Measurements from ENCODE around the gene FBXO27. TPM values are rescaled to one million over a fixed set of nuclear protein-coding genes. Genes with fewer than 3 reads are reported as not detected.
A peak's percentile ranks its signal among the peaks of the same experiment; 100 is the strongest.
"Not testable (repeated sequence)": the region's sequence is repeated elsewhere in the genome, so short reads cannot be mapped to it uniquely, and the experiment has no call there.

The FBXO27 gene
- total RNA-seq, 1 donor from 2014 or later, result 4.7 TPM

DNA sequence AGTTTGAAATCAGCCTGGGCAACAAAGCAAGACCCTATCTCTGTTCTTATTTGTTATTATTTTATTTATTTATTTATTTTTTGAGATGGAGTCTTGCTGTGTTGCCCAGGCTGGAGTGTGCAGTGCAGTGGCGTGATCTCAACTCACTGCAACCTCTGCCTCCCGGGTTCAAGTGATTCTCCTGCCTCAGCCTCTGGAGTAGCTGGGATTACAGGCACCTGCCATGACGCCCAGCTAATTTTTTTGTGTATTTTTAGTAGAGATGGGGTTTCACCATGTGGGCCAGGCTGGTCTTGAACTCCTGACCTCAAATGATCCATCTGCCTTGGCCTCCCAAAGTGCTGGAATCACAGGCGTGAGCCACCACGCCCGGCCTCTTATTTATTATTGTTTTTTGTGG, 44.6 kb downstream of the FBXO27 start:
- DNase-seq, result not testable (repeated sequence)

DNA sequence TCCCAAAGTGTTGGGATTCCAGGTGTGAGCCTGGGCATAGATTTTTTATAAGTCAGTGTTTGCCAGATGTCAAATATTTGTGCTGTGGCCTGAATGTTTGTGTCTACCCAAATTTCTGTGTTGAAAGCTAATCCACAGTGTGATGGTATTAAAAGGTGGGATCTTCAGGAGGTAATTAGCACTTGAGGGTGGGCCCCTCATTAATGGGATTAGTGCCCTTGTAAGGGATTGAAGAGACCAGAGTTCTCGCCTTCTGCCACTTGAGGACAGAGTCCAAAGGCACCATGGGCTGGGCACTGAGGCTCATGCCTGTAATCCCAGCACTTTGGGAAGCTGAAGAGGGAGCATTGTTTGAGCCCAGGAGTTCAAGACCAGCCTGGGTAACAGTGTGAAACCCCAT, 47.1 kb downstream of the FBXO27 start:
- DNase-seq, result no peak

DNA sequence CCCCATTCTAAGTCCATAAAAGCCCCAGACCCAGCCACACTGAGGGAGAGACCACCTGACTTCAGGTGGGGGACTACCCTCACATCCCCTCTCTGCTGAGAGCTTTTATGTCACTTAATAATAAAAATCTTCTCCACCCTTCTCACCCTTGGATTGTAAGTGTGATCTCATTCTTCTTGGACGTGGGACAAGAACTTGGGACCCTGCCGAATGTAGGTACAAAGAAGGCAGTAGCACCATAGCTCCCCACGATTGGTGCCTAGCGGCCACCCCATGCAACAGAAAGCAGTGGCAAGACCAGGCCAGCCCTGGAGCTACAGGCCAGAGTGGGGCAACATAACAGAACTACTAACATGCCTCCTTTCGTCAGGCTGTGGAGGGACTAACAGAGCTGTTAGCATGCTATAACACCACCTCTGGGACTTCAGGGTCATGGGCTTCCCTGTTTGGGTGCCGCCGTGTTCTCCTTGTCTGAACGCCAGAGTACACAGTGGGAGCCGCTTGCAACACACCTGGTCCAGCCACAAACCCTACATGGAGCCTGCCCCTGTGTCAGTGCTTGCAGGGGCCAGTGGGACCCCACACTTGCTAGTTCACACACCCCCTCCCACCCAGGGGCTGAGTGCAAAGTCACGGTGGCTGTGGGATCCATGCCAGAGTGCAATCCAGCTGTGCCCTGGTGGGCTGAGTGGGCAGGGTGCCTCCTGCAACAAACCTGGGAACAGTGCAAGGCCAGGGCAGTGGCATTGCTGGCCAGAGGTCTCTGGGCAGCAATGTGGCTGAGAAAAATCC, 51.6 kb downstream of the FBXO27 start:
- DNase-seq, result no peak

DNA sequence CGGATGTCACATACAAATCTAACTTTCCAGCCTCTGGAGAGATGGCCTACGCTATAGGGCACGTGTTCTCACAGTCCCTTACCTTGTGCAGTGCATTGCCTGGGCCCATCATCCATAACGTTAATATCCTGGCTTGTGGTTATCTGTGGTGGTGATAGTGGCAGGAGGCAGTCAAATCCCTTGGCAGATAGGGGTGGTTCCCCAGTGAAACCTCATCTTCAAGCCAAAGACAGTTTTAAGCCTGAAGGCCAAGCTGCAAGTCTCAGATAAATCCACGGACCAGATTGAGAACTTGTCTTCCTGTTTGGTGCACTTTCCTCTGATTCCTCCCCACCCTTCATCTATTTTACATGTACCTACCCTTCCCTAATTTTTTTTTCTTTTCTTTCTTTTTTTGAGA, 52.5 kb downstream of the FBXO27 start:
- DNase-seq, result no peak

DNA sequence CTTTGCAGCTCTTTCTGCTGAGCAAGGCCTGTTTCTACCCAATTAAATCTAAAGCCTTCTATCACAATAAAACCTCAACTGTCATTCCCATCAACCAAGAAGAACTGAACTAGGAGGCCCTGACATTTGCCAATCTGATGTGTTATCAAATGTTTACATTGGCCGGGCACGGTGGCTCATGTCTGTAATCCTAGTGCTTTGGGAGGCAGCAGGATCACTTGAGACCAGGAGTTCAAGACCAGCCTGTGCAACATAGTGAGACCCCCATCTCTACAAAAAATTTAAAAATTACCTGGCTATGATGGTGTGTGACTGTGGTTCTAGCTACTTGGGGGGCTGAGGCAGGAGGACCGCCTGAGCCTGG, 54.0 kb downstream of the FBXO27 start:
- no peak for DNase-seq

DNA sequence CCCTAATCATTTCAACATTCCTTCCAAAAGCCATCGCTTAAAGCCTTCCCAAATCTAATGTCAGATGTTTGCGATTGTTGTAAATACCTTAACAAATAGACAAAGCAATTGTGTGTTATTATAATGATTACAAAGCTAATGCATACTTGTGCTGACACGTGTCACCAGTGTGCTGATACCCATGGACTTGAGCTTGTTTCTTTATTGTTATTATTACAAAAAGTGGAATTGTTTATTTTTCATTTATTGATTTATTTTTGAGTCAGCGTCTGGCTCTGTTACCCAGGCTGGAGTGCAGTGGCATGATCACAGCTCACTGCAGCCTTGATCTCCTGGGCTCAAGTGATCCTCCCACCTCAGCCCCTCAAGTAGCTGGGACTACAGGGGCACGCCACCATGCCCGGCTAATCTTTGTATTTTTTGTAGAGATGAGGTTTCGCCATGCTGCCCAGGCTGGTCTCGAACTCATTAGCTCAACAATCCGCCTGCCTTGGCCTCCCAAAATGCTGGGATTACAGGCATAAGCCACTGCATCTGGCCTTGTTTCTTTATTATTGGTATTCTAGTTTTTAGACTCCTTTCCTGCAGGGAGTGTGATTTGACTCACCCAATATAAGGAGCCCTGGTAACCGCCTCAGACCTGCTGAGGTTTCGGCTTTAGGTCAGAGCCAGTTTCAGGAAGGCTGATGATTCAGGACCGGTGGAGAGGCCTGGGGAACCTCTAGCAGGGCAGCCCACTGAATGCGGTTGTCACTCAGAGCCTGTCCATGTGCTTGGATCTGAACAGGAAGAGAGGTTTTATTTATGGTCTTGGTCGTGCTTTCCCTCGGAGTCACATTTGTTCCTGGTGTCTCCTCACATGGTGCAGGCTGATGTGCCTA, 54.7 kb downstream of the FBXO27 start:
- no peak for DNase-seq

DNA sequence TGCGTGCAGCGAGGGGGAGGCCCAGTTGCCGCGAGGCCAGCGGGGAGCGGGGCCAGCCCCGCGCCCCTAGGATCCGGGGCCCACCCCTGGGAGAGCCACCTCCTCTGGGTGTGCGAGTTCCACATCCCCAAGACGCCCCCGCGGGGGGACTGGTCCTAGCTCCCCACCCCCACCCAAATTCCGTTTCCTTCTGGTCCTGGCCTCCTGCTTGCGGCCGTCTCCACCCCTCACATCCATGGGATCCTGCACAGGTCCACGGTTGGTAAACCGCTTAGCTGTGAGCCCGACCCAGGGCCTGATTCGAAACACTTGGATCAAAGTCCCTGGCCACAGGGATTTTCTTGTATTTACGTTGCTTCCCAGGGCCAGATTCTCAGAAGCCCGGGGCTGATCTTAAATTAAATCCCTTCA, 56.5 kb downstream of the FBXO27 start:
- DNase-seq, result no peak

DNA sequence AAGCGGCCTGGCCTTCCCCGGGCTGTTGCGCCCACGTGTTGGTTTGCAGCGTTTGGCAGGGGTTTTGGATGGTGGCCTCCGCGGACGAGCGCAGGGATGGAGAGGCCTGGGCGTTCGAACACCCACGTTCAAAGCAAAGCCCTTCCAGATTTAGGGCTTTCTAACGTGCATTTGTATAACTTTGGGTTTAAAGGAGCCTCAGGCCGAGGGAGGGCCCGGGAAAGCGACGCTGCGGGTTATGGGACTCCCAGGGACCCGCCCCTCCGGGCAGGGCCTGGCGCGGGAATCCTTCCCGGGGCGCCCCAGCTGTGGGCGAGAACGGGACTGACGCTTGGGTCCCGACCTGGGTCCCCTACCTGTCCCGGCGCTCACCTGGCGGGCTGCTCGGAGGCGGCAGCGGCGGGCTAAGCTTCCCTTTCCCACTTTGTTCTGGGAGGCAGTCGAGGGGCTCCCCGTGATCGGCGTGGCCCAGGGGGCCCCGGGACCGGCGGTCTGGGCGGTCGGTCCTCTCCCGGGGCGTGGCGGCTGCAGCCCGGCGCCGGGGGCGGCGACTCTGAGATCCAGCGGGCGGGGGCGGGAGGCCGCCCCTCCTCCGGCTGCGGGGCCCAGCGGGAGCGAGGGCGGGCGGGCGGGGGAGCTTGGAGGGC, 57.0 kb downstream of the FBXO27 start, which contains the start of gene FBXO17:
TSS of gene FBXO17 (minus strand) at position 529 of the 647 bp plus-strand sequence. CDS start 25,423 bp downstream, outside the sequence.
- DNase-seq, result peak; percentile 37

DNA sequence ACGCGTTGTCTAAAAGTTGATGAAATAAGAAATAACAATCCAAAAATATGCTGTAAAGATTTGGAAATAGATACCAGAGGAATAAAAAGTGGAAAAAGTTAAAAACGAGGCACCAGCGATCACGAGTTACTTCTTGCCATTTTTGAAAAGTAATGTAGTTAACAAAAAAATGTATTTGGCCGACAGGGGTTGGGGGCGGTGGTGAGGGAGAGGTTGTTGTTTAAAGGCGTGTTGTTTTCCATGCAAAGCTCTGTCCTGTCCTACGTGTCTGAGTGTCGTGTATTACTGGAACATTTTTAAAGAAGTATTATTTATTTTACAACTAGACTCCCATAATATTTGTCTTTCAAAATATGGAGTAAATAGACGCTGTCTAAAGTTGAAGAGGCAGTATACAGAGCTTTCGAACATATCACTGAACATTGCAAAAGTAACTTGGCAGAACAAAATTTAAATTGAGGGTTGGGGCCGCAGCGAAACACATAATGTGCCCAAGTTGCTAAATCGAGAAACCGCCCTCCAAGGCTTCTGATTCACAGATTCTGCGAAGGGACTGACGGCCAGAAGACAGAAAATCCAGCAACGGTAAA, 57.6 kb downstream of the FBXO27 start:
- DNase-seq, result peak; percentile 57

Other genes starting within 250 kb of the FBXO27 start
- 285 TPM for gene LGALS7B, start 243.3 kb downstream of the FBXO27 start, total RNA-seq
- gene LGALS4, start 219.6 kb downstream of the FBXO27 start, total RNA-seq, result 1.3 TPM
- gene ECH1, start 200.8 kb downstream of the FBXO27 start, total RNA-seq, result 50.1 TPM
- 205 TPM for gene HNRNPL, start 182.6 kb downstream of the FBXO27 start, total RNA-seq
- 4.6 TPM for gene RINL, start 154.3 kb downstream of the FBXO27 start, total RNA-seq
- gene SIRT2, start 132.9 kb downstream of the FBXO27 start, total RNA-seq, result 46.1 TPM
- 5.0 TPM for gene NFKBIB, start 132.6 kb downstream of the FBXO27 start, total RNA-seq
- 3.6 TPM for gene CCER2, start 120.4 kb downstream of the FBXO27 start, total RNA-seq
- gene SARS2, start 101.8 kb downstream of the FBXO27 start, total RNA-seq, result 7.0 TPM
- 14.5 TPM for gene MRPS12, start 101.6 kb downstream of the FBXO27 start, total RNA-seq
- 19.9 TPM for gene FBXO17, start 56.8 kb downstream of the FBXO27 start, total RNA-seq
- gene ACP7, start 51.8 kb upstream of the FBXO27 start, total RNA-seq, result 5.2 TPM
- 8.8 TPM for gene PAK4, start 93.2 kb upstream of the FBXO27 start, total RNA-seq
- gene NCCRP1, start 164.4 kb upstream of the FBXO27 start, total RNA-seq, result 11.7 TPM
- gene SYCN, start 171.7 kb upstream of the FBXO27 start, total RNA-seq, result not detected
- gene IFNL3, start 212.5 kb upstream of the FBXO27 start, total RNA-seq, result not detected
- not detected for gene IFNL4, start 216.3 kb upstream of the FBXO27 start, total RNA-seq
- gene IFNL2, start 235.8 kb upstream of the FBXO27 start, total RNA-seq, result not detected

Data from skin of body (tissue), 2 donors.